Posterior cingulate gyrus (tissue), 11 donors: Measurements from ENCODE around the gene RNLS.

ENCODE experiments used
- DNase-seq, 10 donors: peaks; one replicate each; pipeline versions ENCODE4 v3.0.0 to v3.0.0-alpha.2; 2020 to 2021; ENCODE audit warnings: mixed read lengths in 3 of 10
- intact Hi-C: fragments of 100-400 bp; cut with DNase I; formaldehyde crosslinking; loops from one replicate; pipeline ENCODE4 v1.15.1; 2023

RNLS gene

DNA sequence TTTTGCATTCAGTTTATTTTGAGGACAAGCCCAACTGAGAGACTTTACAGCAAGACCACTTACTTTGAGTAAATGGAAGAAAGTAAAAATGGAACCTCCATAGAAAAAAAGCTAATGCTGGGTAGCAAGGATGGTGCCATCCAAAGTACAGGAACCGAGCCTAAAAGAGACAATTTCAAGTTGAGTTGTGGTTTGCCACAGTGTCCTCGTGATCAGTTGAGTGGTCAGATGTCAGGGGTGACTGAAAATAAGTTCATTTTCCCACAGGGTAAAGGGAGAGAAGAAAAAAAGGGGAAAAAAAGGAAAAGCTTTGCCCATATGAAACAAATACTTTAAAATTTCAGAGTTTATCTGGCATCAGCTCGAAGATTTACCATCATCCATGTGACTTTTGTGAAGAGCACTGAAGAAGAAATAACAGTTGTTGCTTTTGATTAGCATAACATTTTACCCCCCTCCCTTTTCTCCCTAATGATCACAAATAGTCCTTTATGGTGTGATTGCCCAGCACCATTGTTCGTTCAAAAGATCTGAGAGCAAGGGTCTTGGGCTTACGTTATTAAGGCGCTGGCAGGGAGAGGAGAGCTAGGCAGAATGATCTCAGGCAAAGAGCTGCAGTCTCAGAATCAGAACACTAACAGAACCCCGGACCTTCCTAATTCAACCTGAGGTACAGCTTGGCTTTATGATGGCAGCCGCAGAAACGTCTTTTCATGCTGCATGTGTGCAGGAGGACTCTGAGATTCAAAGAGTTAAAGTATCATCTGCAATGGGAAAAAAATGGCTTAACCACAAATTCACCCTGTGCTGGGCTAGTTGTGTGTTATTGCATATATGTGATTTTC, 338.1 kb downstream of the RNLS start:
- intact Hi-C loops, result no loop called here
- DNase-seq, result no peak

DNA sequence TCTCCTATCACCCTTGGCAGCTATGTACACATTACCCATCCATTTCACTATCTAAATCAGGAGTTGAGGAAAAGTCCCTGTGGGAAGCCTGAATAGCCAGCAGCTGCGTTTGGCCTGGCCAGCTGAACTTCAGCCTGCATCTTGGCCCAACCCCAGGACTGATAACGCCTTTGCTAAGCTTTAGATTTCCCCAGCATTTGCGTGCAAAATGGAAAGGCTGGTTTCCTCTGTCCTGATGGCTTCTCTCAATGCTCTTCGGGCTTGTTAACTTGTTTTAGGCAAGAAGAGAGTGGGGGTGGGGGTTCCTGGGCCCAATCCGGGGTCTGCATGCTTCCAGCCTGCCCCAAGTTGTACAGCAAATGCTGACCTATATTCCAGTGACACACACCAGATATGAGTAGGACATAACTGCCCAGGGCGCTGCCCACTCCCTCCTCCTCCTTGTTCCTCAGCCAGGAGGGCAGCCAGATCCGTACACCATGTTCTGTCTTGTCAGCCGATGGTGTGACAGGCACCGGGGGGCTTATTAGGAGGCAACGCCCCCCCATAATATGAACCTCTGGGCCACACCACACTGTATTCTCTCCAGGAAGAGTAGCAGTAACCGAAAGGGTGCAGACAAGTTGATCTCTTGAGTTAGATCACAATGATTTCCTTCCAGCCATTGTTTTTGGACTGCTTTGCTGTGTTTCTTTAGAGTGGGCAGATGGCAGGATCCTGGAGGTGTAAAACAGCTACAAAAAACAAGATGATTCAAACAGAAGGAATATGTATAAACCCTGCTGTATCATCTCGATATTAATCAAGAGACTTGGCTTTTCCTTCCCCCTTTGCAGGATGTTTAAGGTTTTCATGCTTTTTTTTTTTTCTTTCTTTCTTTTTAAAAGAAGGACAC, 339.0 kb downstream of the RNLS start:
- intact Hi-C loops, result no loop called here

DNA sequence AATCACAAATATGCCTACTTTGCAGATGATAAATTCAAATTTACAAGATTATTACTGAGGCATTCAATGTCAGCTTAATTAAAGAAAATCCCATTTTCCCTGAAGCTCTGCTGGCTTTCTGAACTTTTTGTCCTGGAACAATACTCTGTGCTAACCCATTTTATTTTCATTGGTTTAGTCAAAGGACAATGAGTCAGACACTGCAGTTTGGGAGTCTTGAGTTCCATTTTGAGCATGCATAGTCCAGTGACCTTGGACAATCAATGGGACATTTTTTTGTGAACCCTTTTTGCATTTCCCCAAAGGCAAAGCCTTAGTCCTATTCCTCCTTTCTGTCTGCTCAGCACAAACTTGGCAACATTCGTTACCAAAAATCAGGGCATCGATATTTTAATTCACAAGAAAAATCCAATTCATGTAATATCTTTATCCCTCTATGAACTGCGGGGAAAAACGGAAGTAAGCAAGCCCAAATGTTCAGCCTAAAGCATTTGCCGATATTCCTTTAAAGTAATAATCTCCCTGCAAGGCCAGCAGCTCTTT, 339.8 kb downstream of the RNLS start:
- DNase-seq, result no peak
- intact Hi-C loops, result no loop called here

More for the DNA sequence above, 339.0 kb downstream of the RNLS start:
- DNase-seq, result peak in 1 of 10 donors; percentile 33

DNA sequence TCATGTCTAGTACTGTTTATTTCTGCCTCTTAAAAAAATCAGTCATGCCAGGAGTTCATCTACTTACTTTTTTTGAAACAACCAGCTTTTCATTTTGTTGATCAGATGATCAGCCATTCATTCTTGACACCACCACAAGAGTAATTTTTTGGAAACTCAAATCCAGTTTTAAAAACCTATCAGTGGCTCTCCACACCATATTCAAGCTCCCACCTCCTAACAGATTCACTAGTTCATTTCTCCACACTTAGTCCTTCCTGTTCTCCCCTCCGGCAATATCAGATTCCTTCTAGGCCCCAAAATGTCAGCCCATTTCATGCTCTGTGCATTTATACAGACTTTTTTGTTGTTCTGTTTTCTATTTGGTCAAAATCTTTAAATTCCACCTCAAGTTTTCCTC, 341.6 kb downstream of the RNLS start:
- DNase-seq, result no peak
- intact Hi-C loops, result no loop called here

DNA sequence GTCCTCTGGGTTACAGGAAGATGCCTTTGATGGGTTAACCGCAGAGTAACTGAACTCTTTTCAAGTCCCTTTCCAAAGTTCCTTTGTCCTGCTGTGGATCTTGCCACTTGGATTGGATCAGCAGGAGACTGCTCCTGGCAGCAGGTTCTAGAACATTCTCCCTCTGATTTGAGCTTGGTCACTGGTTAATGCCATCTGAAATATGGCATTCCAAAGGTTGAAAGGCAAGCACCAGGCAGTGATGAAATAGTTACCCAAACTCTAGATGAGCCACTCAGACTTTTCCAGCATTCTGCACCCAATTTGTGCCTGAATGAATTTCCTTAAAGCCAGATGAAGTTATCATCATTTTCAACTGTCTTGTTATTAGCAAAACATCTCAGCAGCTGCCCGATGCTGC, 343.9 kb downstream of the RNLS start:
- no peak for DNase-seq
- intact Hi-C loops, result no loop called here

DNA sequence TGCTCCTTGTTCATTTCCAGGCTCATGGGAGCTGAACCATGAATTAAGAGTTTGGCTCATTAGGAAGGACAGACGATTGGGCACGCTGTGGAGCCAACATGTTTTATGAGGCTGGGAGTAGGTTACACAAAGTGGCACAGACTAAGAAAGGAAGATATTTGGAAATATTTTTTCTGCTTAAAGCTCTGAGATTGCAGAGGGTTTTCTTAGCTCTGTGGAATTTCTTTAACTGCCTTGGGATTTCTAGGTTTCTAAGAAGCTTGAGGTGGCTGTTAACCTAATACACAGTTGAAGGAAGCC, 344.6 kb downstream of the RNLS start:
- intact Hi-C loops, result no loop called here
- DNase-seq, result no peak

DNA sequence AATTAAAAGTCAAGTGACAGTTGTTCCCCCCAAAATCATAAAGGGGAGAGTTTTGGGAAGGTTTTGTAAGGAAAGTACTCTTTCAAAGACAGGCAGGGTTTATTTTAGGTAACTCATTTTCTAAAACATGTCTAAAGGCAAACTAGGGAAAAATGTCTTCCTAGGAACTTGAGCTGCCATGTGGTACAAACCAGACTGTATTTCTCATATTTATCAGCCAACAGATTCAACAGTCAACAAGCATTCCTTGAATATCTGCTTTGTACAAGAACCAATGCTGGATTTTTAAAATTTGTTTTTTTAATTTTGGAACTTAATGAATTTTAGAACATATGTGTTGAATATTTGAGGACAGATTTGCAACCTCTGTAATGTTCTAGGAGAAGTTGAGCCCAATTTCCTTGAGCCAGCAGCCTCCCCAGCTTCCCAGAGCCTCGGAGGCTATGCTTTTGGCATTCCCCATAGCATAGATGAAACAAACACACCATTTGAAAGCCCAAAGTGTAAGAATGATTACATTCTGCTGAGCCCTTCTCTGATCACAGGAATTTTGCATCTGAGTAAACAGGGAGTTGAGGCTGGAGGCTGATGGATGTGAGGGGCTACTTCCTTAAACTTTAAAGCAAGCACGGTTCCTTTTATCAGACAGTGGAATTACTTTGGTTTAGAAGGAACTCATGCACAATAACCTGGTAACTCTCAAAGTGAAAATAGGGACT, 345.1 kb downstream of the RNLS start:
- intact Hi-C loops, result no loop called here
- no peak for DNase-seq

DNA sequence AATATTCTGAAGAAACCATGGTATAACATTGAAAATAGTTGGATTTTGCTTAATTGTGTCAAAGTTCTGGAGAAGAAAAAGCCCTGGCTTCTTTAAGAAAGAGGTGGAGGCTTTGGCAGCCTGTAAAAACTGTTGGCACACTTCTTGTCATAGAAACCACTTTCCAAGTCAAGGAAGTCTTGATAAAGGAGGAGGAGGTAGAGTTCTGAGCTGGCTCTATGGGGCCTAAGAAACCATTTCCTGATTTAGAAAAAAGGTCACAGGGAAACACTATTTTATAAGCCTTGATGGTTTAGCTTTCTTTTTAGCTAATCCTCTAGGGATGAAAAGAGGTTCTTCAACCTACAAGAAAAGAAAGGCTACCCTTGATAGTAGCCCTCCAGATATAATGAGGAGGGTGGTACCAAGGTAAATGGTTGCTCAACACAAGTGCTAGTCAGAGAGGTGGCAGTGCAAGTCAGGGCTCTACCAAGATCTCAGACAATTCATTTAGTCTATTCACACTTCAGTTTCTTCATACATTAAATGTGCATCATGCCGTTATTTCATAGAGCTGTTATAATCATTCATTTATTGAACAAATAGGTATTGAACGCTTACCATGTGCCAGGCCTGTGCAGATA, 346.9 kb downstream of the RNLS start:
- DNase-seq, result no peak
- intact Hi-C loops, result no loop called here

DNA sequence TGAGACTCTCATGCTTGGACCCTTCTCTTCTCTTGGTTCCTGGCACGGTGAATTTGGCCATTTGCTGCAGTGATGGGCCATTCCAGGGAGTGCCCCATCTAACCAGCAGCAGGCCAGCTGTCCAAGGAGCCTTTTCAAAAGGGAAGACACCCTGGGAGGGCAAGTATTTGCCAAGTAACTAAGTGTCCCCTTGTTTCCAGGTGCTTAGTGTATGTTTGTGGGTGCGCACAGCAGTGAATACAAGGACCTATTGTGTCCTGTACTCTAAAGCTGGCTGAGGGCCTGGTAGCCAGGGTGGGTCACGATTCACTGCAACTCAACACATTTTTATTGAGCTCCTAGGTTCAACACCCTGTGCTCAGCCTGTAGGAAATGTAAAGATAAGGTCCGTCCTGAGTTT, 348.8 kb downstream of the RNLS start:
- DNase-seq, result no peak
- intact Hi-C loops, result no loop called here

DNA sequence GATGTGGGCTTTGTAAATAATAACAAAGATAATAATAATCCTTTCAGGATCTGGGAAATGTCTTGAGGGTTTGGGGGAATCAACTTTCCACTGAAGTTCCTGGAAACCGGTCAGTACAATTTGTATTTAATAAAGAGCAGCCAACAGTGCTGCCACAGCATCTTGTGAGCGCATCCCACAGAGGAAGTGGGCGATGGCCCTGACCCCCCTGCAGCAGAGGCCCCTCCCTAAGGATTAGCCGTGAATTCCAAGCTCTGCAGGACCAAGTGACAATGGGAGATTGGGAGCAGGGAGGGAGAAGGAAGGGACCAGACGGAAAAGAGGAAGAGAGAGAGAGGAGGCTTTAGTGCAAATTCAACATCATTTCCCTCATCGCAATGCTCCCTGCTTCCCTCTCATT, 349.2 kb downstream of the RNLS start:
- no peak for DNase-seq
- intact Hi-C loops, result no loop called here

DNA sequence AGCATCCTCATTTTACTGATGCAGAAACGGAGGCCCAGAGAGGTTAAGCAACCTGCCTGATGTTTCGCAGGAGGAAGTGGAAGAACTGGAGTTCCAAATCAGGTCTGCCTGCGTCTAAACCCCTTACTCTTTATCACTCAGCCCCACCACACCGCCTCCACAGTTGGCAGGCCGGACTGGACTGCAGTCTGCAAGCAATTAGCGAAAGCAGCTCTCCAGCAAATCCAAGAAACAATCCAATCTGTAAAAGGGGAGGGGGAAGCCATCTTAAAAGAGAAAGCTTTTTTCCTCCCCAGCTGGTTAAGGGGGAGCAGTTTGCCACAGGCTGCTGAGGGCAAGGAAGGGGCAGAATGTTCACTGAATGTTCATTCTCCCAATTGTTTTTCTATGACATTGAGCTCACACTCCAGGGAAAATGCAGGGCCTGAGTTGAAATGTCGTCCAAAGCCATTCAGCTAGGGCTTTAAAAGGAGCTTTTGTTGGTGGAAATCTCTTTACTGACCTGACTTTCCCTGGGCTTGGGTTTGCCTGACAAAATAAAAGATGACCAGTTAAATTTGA, 350.1 kb downstream of the RNLS start:
- intact Hi-C loops, result no loop called here
- peak in 1 of 10 donors; percentile 9 for DNase-seq

DNA sequence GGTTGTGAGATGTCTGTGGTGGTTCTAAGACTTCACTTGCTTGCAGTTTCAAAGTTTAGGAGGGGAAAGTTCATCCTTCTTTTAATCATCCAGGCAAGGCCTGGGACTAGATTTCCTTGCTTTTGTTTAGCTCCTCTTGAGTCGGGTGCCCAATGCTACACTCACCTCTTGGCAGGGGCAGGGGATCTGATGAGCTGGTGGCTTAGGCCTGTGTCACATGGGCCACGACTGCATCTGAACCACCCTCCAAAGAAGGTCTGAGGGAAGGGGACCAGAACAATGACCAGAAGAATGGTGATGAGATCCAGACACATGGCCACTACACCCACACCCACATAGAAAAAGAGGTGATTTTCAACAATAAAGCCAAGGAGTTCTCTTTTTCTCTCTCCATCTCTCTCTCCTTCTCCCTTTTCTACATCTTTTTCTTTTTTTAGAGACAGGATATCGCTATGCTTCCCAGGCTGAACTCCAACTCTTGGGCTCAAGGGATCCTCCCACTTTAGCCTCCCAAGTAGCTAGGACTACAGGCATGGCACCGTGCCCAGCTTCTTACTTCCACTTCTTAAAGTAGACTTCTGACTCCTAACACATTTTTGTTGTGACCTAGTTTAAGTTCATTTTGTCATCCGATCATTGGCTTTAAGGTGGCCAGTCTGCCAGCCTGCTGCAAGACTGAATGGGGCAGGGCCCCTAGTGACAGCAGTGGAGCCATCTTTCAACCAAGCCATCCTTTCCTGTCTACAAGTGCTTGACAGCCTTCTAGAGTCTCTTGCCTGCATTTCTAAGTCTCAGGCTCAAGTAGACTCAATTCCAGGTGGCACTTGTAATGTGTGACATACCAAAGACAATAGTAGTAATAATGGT, 350.9 kb downstream of the RNLS start:
- intact Hi-C loops, result no loop called here
- peak in 1 of 10 donors; percentile 19 for DNase-seq

DNA sequence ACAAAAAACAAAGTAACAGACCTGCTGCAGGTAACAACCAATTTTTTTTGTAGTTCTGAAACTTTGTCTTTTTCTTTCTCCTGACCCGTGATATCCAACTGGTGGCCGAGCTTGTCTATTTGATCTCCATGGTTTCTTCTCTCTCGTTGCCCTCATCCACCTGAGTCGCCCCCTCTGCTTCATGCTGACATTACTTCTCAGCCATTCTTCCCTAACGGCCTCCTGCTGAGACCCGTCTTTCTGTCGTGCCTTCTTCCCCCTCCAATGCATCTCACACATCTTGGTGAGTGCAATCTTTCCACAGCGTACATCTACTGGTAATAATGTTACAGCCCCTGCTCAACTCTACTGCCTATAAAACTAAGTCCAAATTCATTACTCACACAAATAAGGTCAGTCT, 352.9 kb downstream of the RNLS start:
- no peak for DNase-seq
- intact Hi-C loops, result no loop called here

DNA sequence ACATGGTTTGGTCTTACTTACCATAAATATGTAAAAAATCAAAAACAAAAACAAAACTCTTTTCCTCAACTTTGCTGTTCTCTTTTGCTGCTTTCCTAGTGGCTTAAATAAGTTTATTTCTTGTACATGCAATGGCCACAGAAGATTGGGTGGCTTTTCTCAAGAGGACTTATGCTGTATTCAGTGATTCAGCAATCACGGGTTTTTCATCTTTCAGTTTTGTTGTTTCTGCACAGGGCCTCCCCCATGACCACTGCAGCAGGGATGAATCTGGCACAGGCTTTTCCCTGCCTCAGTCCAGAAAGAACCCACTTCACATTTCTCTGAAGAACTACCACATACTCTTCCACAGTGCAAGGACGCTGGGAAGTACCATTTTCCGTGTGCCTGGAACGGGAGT, 355.0 kb downstream of the RNLS start:
- no peak for DNase-seq
- intact Hi-C loops, result no loop called here

DNA sequence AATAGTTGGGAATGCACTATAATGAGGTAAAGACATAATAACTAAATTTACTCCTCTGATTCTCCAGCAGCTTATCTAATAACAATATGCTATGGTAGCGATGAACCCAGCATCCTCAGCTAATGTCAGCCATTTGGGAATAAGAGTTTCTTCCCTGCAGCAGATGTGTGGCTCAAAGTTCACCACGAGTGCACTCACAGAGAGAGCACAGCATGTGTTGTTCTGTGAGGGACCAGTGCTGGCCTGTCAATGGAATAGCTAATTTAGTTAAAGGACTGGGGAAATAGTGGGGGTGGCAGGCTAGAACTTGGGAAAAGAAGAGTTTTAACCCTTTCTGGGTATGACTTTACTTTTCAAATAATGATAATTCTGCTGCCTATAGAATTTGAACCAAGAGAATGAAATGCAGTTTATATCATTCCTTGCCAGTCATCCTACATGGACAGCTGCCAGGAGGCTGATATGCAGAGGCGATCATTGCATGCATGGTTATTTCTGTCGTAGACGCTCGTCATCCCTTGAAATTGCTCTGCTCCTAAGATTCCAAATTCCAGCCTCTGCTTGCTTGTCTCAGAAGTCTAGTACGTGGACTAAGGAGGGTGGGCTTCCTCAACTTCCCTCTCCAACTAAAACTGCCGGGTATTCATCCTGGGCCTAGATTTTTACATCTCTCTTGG, 355.6 kb downstream of the RNLS start:
- intact Hi-C loops, result no loop called here
- DNase-seq, result peak in 1 of 10 donors; percentile 64

DNA sequence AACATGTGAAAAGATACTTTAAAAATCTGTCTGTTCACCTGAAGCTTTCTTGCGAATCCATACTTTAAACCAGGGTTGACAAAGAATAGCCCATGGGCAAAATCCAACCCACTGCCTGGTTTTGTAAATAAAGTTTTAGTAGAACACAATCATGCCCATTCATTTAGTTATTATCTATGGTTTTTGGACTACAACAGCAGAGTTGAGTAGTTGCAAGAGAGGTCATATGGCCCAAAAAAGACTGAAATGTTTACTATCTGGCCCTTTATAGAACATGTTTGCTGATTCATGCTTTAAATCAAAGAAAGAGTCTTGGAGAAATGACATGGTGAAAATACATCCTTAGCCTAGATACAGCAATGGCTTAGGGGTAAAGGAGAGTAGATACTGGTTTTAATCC, 356.2 kb downstream of the RNLS start:
- DNase-seq, result no peak
- intact Hi-C loops, result no loop called here

DNA sequence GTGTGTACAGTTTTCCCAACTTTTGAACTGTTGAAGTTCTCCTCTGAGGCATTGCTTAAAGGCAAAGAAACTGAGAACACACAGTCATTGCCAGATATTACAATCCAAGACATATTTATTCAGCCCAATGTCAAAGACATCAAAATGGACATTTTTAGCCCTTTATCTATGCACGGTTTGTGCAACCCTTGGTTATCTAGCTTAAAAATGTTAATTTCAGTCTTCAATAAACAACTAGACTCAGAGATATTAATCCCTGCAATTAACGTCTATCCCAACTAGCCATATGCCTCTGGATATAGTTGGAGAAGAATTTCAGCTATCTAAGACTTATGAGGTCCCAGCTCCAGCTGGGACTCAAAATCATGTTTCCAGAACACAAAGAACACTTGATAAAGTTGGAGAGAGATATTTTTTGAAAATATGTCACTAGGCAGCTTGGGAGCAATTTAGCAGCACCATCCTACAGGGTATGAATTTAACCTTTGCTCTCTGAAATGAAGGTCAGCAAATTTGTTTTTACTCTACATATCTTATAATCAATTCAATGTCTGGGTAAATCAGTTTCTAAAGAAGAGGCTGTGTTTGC, 357.0 kb downstream of the RNLS start:
- no peak for DNase-seq
- intact Hi-C loops, result no loop called here
